Left hindlimb (tissue), 1 donor: ENCODE data around the gene TCEANC2.
"Not testable (repeated sequence)": the region's sequence is repeated elsewhere in the genome, so short reads cannot be mapped to it uniquely, and the experiment has no call there.

Source experiments
- DNase-seq: peaks from one replicate; pipeline ENCODE4 v3.0.0-alpha.2; 2018

The TCEANC2 gene

DNA sequence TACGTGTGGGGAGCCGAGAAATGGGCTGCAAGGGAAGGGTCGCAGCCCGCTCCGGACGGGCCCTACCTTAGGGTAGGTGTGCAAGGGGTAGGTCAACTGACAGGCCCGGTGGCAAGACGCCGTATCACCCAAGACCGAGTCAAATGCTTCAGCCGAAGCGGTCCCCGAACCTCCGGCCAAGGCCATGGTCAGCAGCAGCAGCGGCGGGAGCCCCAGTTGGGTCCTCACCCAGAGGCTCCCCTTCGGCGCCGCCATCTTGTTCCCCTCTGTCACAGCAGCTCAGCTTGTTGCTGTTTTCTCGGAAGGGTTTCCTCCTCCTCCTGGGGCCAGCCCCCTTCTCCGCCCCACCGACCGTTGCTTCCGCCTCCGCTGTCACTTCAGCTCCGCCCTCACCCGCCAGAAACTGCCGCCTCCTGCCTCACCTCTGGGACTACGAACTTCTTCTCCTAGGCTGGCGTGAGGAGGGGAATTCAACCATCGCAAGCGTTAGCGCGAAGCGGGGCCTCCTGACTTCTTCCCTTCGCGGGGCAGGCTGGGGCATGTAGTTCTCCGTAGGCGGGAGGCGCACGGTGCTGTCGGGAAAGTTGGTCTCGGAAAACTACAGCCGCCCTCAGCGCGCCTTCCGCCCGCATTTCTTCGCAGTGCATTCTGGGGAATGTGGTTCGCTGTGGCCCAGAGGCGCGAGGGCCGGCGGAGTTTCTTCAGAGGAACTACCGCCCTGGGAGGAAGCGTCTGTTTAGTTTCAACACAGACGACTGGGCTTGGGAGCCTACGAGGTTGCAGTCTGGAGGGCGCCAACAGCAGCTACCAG, at the start of gene TCEANC2, which contains the start of gene TMEM59:
Gene TCEANC2, plus strand, starts transcription at position 675 of the 811 bp plus-strand sequence. CDS start 815 bp downstream, outside the sequence.
Gene TMEM59, minus strand, starts transcription at position 271 of the 811 bp plus-strand sequence. Its CDS starts 16 bp downstream, at position 255.
- DNase-seq, result peak; percentile 99

DNA sequence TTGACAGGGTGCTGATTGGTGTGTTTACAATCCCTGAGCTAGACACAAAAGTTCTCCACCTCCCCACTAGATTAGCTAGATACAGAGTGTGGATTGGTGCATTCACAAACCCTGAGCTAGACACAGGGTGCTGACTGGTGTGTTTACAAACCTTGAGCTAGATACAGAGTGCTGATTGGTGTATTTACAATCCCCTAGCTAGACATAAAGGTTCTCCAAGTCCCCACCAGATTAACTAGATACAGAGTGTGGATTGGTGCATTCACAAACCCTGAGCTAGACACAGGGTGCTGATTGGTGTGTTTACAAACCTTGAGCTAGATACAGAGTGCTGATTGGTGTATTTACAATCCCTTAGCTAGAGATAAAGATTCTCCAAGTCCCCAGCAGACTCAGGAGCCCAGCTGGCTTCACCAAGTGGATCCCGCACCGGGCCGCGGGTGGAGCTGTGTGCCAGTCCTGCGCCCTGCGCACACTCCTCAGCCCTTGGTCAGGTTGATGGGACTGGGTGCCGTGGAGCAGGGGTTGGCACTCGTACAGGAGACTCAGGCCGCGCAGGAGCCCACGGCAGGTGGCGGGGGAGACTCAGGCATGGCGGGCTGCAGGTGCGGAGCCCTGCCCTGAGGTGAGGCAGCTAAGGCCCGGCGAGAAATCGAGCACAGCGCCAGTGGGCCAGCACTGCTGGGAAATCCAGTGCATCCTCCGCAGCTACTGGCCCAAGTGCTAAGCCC, 49.5 kb upstream of the TCEANC2 start:
- DNase-seq, result not testable (repeated sequence)

- no peak for DNase-seq
Measured at GRCh38 chr1:54004481-54005049, 48.8 kb upstream of the TCEANC2 start.

DNA sequence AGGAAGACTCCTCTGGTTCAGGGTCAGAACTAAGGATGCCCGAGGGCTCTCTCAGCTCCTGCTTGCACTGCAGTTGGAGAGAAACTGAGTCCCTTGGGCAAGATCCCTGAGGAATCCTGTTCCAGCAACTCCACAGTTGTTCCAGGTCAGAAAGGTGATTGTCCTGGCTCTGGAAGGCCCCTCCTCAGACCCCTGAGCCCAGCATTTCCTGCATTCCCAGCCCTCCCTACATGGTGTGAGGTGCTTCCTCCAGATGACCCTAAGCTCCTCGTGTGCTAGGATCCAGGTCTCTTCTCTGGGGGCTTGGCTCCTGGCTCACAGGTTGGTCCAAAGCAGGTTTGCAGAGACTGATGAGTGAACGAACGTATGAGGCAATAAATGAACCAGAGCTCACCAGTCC, 46.9 kb upstream of the TCEANC2 start:
- no peak for DNase-seq

GRCh38 chr1:54007613-54008012, 45.8 kb upstream of the TCEANC2 start:
- no peak for DNase-seq

DNA sequence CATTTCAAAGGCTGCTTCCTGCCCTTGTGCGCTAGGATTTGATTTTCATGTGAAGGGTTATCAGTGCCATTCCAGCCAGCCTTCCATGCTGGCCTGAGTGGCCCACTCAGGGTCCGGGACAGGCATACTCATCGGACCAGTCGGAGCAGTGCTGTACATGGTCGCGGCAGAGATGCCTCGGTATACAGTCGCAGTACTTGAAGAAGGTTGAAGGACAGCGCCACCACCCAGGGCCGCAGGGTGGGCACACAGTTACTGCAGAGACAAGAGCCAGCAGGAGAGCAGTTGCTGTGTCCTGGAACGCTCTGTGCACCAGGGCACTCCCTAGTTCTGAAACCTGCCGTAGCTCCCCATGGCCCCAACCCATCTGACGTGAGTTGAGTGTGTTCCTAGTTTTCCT, 44.5 kb upstream of the TCEANC2 start:
- no peak for DNase-seq

- DNase-seq, result no peak
Measured at GRCh38 chr1:54009406-54009805, 44.0 kb upstream of the TCEANC2 start.

DNA sequence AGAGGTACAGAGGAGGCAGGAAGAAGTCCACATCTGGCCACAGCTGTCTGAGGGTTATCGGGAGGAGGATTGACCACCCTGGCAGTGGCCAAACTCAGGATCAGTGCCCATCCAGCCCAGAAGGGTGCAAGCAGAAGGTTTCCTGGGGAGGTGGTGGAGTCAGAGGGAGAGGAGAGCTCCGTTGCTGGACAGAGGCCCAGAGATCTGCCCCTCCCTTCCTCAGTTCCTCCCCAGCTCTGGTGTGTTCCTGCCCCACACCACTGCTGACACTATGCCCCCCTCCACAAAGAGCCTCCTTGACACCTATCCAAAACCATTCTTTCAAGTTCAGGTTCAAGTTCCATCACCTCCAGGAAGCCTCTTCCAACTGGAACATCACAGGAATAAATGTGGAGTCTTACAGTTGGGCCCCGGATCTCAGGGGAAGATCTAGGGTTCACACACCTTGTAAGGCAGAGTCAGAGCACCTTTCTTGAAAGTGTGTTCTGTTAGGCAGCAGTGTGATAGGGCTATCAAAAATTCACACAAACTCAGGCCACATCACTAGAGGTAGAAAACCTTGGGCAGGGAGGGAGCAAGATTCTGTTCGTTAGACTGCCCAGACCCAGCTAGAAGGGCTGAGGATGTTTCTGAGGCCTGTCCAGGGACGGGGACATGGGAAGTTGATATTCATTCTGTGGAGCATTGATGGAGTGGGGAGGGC, 42.8 kb upstream of the TCEANC2 start:
- DNase-seq, result no peak

DNA sequence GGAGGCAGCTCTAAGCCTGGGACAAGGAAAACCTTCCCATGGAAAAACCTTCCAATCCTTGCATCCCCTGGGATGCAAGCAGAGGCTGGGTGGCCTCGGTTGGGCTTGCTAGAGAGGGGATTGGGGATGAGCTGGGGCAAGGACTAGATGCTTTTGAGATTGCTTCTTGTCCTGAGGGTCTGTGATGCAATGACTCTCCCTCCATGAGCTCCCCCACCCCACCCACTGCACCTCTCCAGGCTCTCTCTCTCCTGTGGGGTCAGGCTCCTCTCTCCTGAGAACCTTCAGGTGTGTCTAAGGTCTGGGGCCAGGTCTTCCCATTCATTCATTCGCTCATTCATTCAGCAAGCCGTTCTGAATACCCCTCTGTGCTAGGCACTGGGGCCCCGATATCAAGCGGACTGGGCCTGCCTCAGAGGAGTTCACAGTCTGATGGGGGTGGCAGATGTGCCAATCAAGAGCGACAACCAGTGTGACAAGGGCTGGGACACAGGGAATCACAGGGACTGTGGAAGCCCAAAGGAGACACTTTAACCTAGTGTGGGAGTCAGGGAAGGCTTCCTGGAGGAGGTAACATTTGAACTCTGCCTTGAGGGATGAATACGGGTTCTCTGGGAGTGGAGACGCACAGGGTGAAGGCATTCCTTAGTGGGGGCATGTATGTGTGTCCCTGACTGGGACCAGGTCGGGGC, 41.9 kb upstream of the TCEANC2 start:
- DNase-seq, result no peak

GRCh38 chr1:54012008-54012325, 41.4 kb upstream of the TCEANC2 start:
- no peak for DNase-seq

DNA sequence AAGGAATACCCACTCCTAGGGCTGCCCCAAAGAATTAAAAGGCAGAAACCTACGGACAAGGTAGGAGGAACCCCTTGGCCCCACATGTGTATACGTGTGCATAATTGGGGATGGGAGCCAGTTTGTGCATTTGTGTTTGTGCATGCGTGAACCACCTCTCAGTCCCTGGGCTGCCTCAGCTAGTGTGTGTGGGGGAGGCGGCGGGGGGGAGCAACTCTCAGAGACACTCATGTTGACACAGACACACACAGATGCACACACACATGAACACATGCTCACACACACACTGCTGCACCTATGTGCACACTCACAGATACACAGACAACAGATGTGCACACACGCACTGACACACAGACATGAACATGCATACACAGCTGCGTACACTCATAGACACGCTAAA, 40.5 kb upstream of the TCEANC2 start:
- DNase-seq, result no peak

- DNase-seq, result no peak
Measured at GRCh38 chr1:54013393-54014008, 39.9 kb upstream of the TCEANC2 start.

DNA sequence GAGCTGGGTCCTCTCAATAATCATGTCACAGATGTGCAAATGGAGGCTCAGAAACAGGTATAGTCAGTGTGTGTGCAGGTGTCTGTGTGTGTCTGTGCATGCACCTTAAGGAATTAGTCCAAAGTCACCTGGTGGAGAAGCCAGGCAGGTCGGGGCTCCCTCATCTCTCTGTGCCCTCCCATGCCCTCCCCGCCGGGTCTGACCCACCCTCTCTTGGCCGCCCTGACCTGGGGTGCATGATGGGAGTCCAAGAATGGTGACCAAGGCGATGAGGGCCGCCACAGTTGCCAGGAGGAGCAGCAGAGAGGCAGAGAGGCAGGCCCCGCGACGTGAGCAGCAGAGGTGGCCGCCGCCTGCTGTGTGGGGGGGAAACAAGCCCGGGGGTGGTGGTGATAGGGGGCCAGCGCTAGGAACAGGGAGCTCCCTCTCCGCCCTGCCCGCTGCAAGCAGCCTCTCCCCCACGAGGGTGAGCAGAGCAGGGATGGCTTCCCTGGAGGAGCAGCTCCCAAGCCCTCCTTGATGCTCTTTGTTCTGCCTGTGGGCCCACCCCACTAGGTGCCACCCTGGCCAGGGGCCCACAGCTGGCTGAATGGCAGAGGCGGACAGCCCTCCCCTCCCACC, 39.3 kb upstream of the TCEANC2 start:
- DNase-seq, result no peak

DNA sequence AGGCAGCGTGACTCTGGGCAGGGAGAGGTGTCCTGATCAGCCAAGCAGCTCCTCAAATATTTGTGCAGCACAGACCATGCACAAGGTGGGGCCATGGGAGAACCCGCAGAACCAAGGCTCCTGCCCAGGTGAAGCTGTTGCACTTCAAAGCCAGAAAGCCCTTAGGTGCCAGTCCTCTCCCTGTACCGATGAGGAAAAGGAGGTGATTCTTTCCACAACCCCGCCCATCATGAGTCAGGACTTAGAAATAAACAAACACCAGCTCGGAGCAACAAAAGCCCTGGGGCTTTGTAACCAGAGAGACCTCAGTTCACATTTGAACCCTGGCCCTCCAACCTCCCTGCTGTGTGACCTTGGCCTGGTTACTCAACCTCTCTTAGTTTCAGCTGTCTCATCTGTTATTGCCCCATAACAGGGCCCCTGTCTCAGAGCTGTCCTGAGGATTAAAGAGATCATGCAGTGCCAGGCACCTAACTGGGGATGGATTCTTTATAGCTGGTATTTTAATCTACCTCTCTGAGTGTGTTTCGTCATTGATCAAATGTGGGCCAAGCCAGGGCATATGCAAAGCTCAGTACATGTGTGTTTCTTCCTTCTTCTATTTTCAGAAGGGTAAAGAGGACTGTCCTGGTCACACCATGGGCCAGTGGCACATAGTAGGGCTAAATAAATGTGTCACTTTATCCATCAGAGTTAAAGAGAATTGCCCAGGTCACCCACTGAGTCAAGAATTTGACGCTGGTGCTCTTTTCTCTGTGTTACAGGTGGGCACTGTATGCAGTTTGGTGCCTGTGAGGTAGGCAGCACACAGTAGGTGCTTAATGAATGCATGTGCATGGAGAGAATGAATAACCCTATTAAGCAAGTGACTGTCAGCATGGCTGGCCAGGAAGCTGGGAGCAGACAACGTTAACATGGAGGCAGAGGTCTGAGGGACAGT, 36.8 kb upstream of the TCEANC2 start:
- no peak for DNase-seq

GRCh38 chr1:54017979-54018378, 35.4 kb upstream of the TCEANC2 start, which contains the start of gene LDLRAD1:
LDLRAD1 (minus strand) TSS chr1:54018186; CDS start chr1:54018112, 74 bp downstream.
- no peak for DNase-seq

DNA sequence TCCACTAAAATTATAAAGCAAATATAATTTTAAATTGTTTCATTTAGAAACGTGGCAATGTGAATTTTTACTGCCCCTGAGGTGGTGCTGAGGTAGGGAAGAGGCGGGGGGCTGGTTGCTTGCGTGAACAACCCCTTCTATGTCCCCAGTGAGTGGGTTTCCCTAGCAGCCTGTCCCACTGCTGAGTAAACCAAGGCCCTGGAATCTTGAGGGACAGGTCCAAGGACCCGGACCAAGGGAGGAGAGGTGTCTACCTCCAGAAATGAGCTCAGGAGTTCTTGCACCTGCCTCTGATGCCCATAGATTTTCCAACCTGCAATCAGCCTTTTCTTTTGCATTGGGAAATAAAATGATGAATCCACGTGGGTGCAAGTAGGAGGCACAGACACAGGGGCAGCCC, 34.8 kb upstream of the TCEANC2 start:
- DNase-seq, result no peak

- DNase-seq, result not testable (repeated sequence)
Measured at GRCh38 chr1:54019562-54020176, 33.7 kb upstream of the TCEANC2 start.

DNA sequence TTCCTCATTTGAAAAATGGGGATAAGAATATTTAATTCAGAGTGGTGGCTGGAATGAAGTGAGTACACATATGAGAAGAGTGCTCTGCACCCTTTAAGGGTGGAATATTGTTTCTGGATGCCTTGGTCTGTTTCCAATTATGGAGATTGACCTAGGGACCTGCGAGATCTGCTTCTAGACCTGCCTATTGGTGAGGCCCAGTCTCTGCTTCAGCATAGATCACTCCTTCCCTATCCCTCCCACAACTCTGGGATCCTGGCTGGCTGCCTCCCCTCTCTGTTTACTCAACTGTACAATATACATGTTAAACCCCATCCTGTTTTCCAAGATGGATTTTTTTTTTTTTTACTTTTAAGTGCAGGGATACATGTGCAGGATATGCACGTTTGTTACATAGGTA, 29.1 kb upstream of the TCEANC2 start:
- DNase-seq, result no peak

GRCh38 chr1:54024811-54025210, 28.6 kb upstream of the TCEANC2 start:
- DNase-seq, result not testable (repeated sequence)

- no peak for DNase-seq
Measured at GRCh38 chr1:54027848-54028247, 25.6 kb upstream of the TCEANC2 start.
